H1 (cell line): ENCODE data around the gene WNK3. TPM values are rescaled to one million over a fixed set of nuclear protein-coding genes. Genes with fewer than 3 reads are reported as not detected.

ENCODE experiments used
- BACH1 ChIP-seq: IDR thresholded peaks from 2 replicates; pipeline ENCODE4 v1.6.1; 2012; ENCODE audit warnings: low read length, improper control_type of control experiment
- BRCA1 ChIP-seq: IDR thresholded peaks from 2 replicates; pipeline ENCODE4 v1.6.1; 2012; ENCODE audit warnings: low read depth, low read length, improper control_type of control experiment
- CTBP2 ChIP-seq: IDR thresholded peaks from 2 replicates; pipeline ENCODE4 v1.7.0; 2011; ENCODE audit warnings: borderline replicate concordance, mild to moderate bottlenecking, moderate library complexity, mixed read lengths, low read length; ENCODE audit not compliant: insufficient read depth, insufficient read length
- EGR1 ChIP-seq: IDR thresholded peaks from 2 replicates; pipeline ENCODE4 v1.6.1; 2011; ENCODE audit warnings: low read depth, low read length, borderline replicate concordance
- EP300 ChIP-seq, 2 experiments: IDR thresholded peaks; 1 replicate in 1 of 2; 2 replicates in 1 of 2; pipeline ENCODE4 v1.6.1; 2011 to 2012; ENCODE audit warnings: low read depth in 2 of 2, low read length in 2 of 2, mild to moderate bottlenecking in 2 of 2, borderline replicate concordance in 1 of 2, inconsistent platforms in 1 of 2, moderate library complexity in 1 of 2
- GABPA ChIP-seq: IDR thresholded peaks from 2 replicates; pipeline ENCODE4 v1.6.1; 2011; ENCODE audit warnings: mild to moderate bottlenecking, low read length, moderate library complexity, borderline replicate concordance; ENCODE audit not compliant: insufficient read depth
- HDAC2 ChIP-seq, 2 experiments: fragments of 300-600 bp in 1 of 2; sonication (generic) in 1 of 2; IDR thresholded peaks; 2 replicates each; pipeline ENCODE4 v1.6.1; 2011 to 2012; ENCODE audit warnings: low read depth in 2 of 2, low read length in 2 of 2, mild to moderate bottlenecking in 2 of 2, moderate library complexity in 2 of 2, borderline replicate concordance in 1 of 2, inconsistent platforms in 1 of 2
- NANOG ChIP-seq: IDR thresholded peaks from 2 replicates; pipeline ENCODE4 v1.6.1; 2011; ENCODE audit warnings: low read length, low read depth, mild to moderate bottlenecking, inconsistent platforms; ENCODE audit not compliant: insufficient read depth, poor library complexity, severe bottlenecking
- POLR2AphosphoS5 ChIP-seq: IDR thresholded peaks from 2 replicates; pipeline ENCODE4 v1.6.1; 2011; ENCODE audit warnings: low read depth, low read length
- RBBP5 ChIP-seq: IDR thresholded peaks from 2 replicates; pipeline ENCODE4 v1.7.1; 2012; ENCODE audit warnings: low read depth, mild to moderate bottlenecking, inconsistent platforms, low read length, moderate library complexity, borderline replicate concordance
- SP1 ChIP-seq: IDR thresholded peaks from 2 replicates; pipeline ENCODE4 v1.6.1; 2011; ENCODE audit warnings: low read depth, low read length
- ZNF274 ChIP-seq: IDR thresholded peaks from 2 replicates; pipeline ENCODE4 v1.7.0; 2012; ENCODE audit warnings: low read length, borderline replicate concordance; ENCODE audit errors: extremely low read depth
- polyA plus RNA-seq, 7 experiments: library from polyadenylated mRNA; depleted of rRNA in 3 of 7; stranded (reverse) in 5 of 7; unstranded in 2 of 7; fragments of >200 nt in 5 of 7; fragments of 200-250 nt in 2 of 7; gene quantifications; 1 replicate in 5 of 7; 2 replicates in 1 of 7; 4 replicates in 1 of 7; pipeline versions ENCODE4 v1.2.1 to v1.2.3, GENCODE V29; 2011 to 2013; ENCODE audit warnings: missing spikeins in 2 of 7, mixed read lengths in 2 of 7
- total RNA-seq: library from RNA; stranded (reverse); fragmentation: NEBNext Ultra II Directional; extraction: Animal tissue kit (Norgen Biotek cat#: 25700); gene quantifications from 2 replicates; pipeline ENCODE4 v1.2.1, GENCODE V29; 2021
- TF ChIP-seq, protein P1 (sequence below): IDR thresholded peaks from 2 replicates; pipeline ENCODE4 v1.6.1; 2012; ENCODE audit warnings: inconsistent platforms
- TF ChIP-seq, protein P2 (sequence below): IDR thresholded peaks from 2 replicates; pipeline ENCODE4 v1.6.1; 2012; ENCODE audit warnings: inconsistent platforms

WNK3 gene
- total and polyA plus RNA-seq, 2 of the 8 experiments (the other 6 are each of a cell fraction or from before 2014, with no cell fraction given) = 5.5 to 37.5 TPM

DNA sequence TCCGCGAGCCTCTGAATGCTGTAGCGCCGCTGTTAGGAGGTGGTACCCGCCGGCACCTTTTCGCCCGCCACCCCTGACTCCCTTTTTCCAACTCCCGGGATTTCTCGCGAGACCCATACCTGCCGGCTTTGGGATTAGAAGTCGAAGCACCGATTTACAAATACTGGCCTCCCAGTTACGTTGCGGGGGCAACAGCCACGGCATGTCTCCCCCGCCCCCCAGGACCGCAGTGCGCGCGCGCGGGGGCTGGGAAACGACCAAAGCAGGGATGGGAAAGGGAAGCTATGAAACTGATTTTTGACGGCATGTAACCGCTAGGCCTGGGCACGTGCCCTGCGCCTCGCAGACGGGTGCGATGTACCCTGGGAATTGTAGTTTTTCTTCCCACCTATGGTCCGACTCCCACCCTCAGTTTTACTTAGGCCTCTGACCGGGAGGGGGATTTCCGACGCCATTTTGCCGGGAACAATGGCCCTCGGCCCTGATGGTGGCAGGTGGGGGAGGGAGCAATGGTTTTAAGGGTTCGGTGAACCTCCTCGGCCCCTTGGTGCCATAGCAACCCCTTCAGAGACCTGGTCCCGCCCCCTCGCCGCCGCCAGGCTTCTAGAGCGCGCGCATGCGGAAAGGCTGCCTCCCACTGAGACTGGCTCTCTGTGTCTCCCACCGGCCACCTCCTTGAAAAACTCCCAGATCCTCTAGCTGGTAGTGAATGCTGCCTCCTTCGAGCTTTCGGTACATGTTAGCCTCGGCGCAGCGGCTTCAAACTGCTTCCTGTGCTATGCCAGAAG is 772 bp upstream of the WNK3 start (continued):
- TF ChIP-seq CTBP2 (no peak), POLR2AphosphoS5 (peak; percentile 46; the same call in 1 of the 2 replicates), NANOG (no peak), BRCA1 (peak; percentile 71), HDAC2 (IDR thresholded peaks at IDR 0.05; ENCODE audit: borderline replicate concordance in 1 of 2, low read depth in 2 of 2, low read length in 2 of 2) (peak in 1 of 2 experiments; percentile 63; a peak in 1 of 4 replicates), RBBP5 (no peak), ZNF274 (no peak), BACH1 (no peak), GABPA (no peak), SP1 (no peak), EGR1 (no peak), EP300 (IDR thresholded peaks at IDR 0.05; ENCODE audit: borderline replicate concordance in 1 of 2, low read depth in 2 of 2, low read length in 2 of 2) (no peak)
- TF ChIP-seq, protein P1, sequence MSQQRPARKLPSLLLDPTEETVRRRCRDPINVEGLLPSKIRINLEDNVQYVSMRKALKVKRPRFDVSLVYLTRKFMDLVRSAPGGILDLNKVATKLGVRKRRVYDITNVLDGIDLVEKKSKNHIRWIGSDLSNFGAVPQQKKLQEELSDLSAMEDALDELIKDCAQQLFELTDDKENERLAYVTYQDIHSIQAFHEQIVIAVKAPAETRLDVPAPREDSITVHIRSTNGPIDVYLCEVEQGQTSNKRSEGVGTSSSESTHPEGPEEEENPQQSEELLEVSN = peak; percentile 92
- TF ChIP-seq, protein P2, sequence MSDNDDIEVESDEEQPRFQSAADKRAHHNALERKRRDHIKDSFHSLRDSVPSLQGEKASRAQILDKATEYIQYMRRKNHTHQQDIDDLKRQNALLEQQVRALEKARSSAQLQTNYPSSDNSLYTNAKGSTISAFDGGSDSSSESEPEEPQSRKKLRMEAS = peak; percentile 99
